HEK293 (cell line): ENCODE results near the gene F8A1.
A peak's percentile ranks its signal among the peaks of the same experiment; 100 is the strongest.

Experiments
- ELK4 ChIP-seq: IDR thresholded peaks from 2 replicates; pipeline ENCODE4 v1.6.1; 2011; ENCODE audit warnings: mild to moderate bottlenecking, low read depth, low read length, borderline replicate concordance
- GFI1B ChIP-seq: fragments of 450-650 bp; formaldehyde crosslinking; IDR thresholded peaks from 2 replicates; pipeline ENCODE4 v1.5.1; 2016; ENCODE audit warnings: missing biosample characterization, missing genetic modification characterization
- IKZF3 ChIP-seq: fragments of 450-650 bp; IDR thresholded peaks from 2 replicates; pipeline ENCODE4 v1.5.0; 2018; ENCODE audit warnings: missing biosample characterization, mild to moderate bottlenecking, missing genetic modification characterization, moderate library complexity
- KLF10 ChIP-seq: fragments of 450-650 bp; IDR thresholded peaks from 2 replicates; pipeline ENCODE4 v1.5.1; 2018; ENCODE audit warnings: missing biosample characterization, mild to moderate bottlenecking, missing genetic modification characterization
- OVOL3 ChIP-seq: fragments of 450-650 bp; formaldehyde crosslinking; IDR thresholded peaks from 2 replicates; pipeline ENCODE4 v1.5.1; 2016; ENCODE audit warnings: missing biosample characterization, missing genetic modification characterization
- RBAK ChIP-seq: fragments of 450-650 bp; formaldehyde crosslinking; IDR thresholded peaks from 2 replicates; pipeline ENCODE4 v1.5.1; 2016; ENCODE audit warnings: missing biosample characterization, missing genetic modification characterization
- SCRT2 ChIP-seq: fragments of 450-650 bp; formaldehyde crosslinking; IDR thresholded peaks from 2 replicates; pipeline ENCODE4 v1.5.1; 2016; ENCODE audit warnings: missing biosample characterization, missing genetic modification characterization
- ZFP3 ChIP-seq: fragments of 450-650 bp; formaldehyde crosslinking; IDR thresholded peaks from 2 replicates; pipeline ENCODE4 v1.5.1; 2016; ENCODE audit warnings: low read depth, missing biosample characterization, missing genetic modification characterization
- ZNF404 ChIP-seq: fragments of 450-650 bp; formaldehyde crosslinking; IDR thresholded peaks from 2 replicates; pipeline ENCODE4 v1.5.1; 2017; ENCODE audit warnings: missing biosample characterization, missing genetic modification characterization
- ZNF488 ChIP-seq: fragments of 450-650 bp; formaldehyde crosslinking; IDR thresholded peaks from 2 replicates; pipeline ENCODE4 v1.5.1; 2016; ENCODE audit warnings: missing biosample characterization, missing genetic modification characterization
- ZNF501 ChIP-seq: fragments of 450-650 bp; formaldehyde crosslinking; IDR thresholded peaks from 2 replicates; pipeline ENCODE4 v1.5.1; 2016; ENCODE audit warnings: missing biosample characterization, missing genetic modification characterization
- ZNF521 ChIP-seq: fragments of 450-650 bp; formaldehyde crosslinking; IDR thresholded peaks from 2 replicates; pipeline ENCODE4 v1.5.1; 2017; ENCODE audit warnings: missing biosample characterization, mild to moderate bottlenecking, missing genetic modification characterization
- ZNF596 ChIP-seq: fragments of 450-650 bp; IDR thresholded peaks from 2 replicates; pipeline ENCODE4 v1.5.0; 2018; ENCODE audit warnings: missing biosample characterization, mild to moderate bottlenecking, missing genetic modification characterization, moderate library complexity
- ZNF600 ChIP-seq: fragments of 450-650 bp; formaldehyde crosslinking; IDR thresholded peaks from 2 replicates; pipeline ENCODE4 v1.5.1; 2016; ENCODE audit warnings: missing biosample characterization, missing genetic modification characterization
- ZNF626 ChIP-seq: fragments of 450-650 bp; sonication (Bioruptor Pico); formaldehyde crosslinking; IDR thresholded peaks from 2 replicates; pipeline ENCODE4 v1.5.1; 2018; ENCODE audit warnings: missing biosample characterization, missing genetic modification characterization, inconsistent platforms
- ZNF629 ChIP-seq: fragments of 450-650 bp; formaldehyde crosslinking; IDR thresholded peaks from 2 replicates; pipeline ENCODE4 v1.5.1; 2017; ENCODE audit warnings: missing biosample characterization, missing genetic modification characterization
- ZNF704 ChIP-seq: fragments of 450-650 bp; formaldehyde crosslinking; IDR thresholded peaks from 2 replicates; pipeline ENCODE4 v1.5.1; 2016; ENCODE audit warnings: missing biosample characterization, missing genetic modification characterization
- ZNF791 ChIP-seq: fragments of 450-650 bp; formaldehyde crosslinking; IDR thresholded peaks from 2 replicates; pipeline ENCODE4 v1.5.1; 2016; ENCODE audit warnings: missing biosample characterization, missing genetic modification characterization
- TF ChIP-seq, protein P1 (sequence below): fragments of 450-650 bp; IDR thresholded peaks from 2 replicates; pipeline ENCODE4 v1.5.1; 2018; ENCODE audit warnings: missing biosample characterization, mild to moderate bottlenecking, missing genetic modification characterization
- TF ChIP-seq, protein P2 (sequence below): fragments of 450-650 bp; formaldehyde crosslinking; IDR thresholded peaks from 2 replicates; pipeline ENCODE4 v1.5.1; 2016; ENCODE audit warnings: missing biosample characterization, missing genetic modification characterization
- TF ChIP-seq, protein P3 (sequence below): fragments of 450-650 bp; formaldehyde crosslinking; IDR thresholded peaks from 2 replicates; pipeline ENCODE4 v1.5.1; 2016; ENCODE audit warnings: missing biosample characterization, missing genetic modification characterization
- TF ChIP-seq, protein P4 (sequence below): fragments of 450-650 bp; formaldehyde crosslinking; conservative IDR thresholded peaks from 2 replicates; pipeline ENCODE4 v1.5.1; 2016; ENCODE audit warnings: low read depth, missing biosample characterization, missing genetic modification characterization

The F8A1 gene

DNA sequence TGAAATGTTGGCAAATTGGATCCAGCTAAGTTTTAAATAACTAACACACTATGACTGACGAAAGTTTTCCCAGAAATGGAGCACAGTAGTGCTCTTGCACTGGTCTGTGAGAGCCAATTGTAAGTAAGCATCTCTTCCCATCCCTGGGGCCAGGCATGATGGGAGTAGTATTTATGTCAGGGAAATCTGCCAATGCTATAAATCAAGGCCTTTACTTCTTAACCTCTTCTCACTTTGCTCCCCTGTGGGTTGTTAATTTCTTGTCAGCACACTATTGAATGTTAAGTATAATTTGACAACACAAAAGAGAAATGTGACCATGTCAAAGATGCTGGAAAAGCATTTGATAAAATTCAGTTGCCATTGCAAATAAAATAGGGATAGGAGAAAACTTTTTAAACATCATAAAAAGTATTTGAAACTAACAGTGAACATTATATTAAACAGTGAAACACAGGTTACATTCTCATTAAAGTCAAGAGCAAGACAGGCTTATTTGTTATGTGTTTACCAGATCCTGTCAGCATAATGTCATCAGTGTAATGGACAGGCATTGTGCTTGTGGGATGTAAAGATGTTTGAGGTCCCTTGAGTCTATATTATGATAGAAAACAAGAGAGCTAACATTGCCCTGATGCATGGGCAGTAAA is 5.0 kb downstream of the F8A1 start (continued):
- TF ChIP-seq ZNF600 = no peak
- no peak for TF ChIP-seq ZNF704 (tag by site-specific recombination)
- peak; percentile 48 for TF ChIP-seq KLF10 (tag by site-specific recombination)
- TF ChIP-seq ZNF404 = no peak
- no peak for TF ChIP-seq RBAK (tag by site-specific recombination)
- no peak for TF ChIP-seq ZNF626 (tag by site-specific recombination)
- 0 out of 2 replicates have a peak, but pooled peaks have one; percentile 46 for TF ChIP-seq ZNF629 (tag by site-specific recombination)
- TF ChIP-seq IKZF3 (tag by site-specific recombination) = peak; percentile 99
- no peak for TF ChIP-seq ZNF488 (tag by site-specific recombination)
- TF ChIP-seq ZNF521 (tag by site-specific recombination) = no peak
- no peak for TF ChIP-seq ZNF596 (tag by site-specific recombination)
- TF ChIP-seq ZFP3 (tag by site-specific recombination) = no peak
- TF ChIP-seq ELK4 = no peak
- no peak for TF ChIP-seq ZNF501 (tag by site-specific recombination)
- TF ChIP-seq, protein P1, sequence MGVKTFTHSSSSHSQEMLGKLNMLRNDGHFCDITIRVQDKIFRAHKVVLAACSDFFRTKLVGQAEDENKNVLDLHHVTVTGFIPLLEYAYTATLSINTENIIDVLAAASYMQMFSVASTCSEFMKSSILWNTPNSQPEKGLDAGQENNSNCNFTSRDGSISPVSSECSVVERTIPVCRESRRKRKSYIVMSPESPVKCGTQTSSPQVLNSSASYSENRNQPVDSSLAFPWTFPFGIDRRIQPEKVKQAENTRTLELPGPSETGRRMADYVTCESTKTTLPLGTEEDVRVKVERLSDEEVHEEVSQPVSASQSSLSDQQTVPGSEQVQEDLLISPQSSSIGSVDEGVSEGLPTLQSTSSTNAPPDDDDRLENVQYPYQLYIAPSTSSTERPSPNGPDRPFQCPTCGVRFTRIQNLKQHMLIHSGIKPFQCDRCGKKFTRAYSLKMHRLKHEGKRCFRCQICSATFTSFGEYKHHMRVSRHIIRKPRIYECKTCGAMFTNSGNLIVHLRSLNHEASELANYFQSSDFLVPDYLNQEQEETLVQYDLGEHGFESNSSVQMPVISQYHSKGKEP = peak; percentile 77
- TF ChIP-seq, protein P2, sequence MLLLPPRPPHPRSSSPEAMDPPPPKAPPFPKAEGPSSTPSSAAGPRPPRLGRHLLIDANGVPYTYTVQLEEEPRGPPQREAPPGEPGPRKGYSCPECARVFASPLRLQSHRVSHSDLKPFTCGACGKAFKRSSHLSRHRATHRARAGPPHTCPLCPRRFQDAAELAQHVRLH (tag by site-specific recombination) = peak; percentile 55; the same call in 1 of the 2 replicates
- TF ChIP-seq, protein P3, sequence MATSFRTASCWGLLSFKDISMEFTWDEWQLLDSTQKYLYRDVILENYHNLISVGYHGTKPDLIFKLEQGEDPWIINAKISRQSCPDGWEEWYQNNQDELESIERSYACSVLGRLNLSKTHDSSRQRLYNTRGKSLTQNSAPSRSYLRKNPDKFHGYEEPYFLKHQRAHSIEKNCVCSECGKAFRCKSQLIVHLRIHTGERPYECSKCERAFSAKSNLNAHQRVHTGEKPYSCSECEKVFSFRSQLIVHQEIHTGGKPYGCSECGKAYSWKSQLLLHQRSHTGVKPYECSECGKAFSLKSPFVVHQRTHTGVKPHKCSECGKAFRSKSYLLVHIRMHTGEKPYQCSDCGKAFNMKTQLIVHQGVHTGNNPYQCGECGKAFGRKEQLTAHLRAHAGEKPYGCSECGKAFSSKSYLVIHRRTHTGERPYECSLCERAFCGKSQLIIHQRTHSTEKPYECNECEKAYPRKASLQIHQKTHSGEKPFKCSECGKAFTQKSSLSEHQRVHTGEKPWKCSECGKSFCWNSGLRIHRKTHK (tag by site-specific recombination) = no peak
- no peak for TF ChIP-seq SCRT2 (tag by site-specific recombination)
- peak; percentile 57; the same call in 1 of the 2 replicates for TF ChIP-seq OVOL3
- TF ChIP-seq ZNF791 (tag by site-specific recombination) = no peak
- TF ChIP-seq GFI1B = no peak
- TF ChIP-seq, protein P4, sequence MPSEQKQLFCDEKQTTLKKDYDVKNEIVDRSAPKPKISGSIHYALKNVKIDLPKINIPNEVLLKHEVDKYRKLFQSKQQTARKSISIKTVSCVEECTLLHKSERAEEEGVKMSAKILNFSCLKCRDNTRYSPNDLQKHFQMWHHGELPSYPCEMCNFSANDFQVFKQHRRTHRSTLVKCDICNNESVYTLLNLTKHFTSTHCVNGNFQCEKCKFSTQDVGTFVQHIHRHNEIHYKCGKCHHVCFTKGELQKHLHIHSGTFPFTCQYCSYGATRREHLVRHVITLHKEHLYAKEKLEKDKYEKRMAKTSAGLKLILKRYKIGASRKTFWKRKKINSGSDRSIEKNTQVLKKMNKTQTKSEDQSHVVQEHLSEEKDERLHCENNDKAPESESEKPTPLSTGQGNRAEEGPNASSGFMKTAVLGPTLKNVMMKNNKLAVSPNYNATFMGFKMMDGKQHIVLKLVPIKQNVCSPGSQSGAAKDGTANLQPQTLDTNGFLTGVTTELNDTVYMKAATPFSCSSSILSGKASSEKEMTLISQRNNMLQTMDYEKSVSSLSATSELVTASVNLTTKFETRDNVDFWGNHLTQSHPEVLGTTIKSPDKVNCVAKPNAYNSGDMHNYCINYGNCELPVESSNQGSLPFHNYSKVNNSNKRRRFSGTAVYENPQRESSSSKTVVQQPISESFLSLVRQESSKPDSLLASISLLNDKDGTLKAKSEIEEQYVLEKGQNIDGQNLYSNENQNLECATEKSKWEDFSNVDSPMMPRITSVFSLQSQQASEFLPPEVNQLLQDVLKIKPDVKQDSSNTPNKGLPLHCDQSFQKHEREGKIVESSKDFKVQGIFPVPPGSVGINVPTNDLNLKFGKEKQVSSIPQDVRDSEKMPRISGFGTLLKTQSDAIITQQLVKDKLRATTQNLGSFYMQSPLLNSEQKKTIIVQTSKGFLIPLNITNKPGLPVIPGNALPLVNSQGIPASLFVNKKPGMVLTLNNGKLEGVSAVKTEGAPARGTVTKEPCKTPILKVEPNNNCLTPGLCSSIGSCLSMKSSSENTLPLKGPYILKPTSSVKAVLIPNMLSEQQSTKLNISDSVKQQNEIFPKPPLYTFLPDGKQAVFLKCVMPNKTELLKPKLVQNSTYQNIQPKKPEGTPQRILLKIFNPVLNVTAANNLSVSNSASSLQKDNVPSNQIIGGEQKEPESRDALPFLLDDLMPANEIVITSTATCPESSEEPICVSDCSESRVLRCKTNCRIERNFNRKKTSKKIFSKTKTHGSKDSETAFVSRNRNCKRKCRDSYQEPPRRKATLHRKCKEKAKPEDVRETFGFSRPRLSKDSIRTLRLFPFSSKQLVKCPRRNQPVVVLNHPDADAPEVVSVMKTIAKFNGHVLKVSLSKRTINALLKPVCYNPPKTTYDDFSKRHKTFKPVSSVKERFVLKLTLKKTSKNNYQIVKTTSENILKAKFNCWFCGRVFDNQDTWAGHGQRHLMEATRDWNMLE (tag by site-specific recombination) = no peak
